ENCODE results near the gene LMO7. TPM values are rescaled to one million over a fixed set of nuclear protein-coding genes. Genes with fewer than 3 reads are reported as not detected.

LMO7 gene
- total RNA-seq (105 and 125 TPM in 2 replicates), polyA plus RNA-seq (47.2 and 58.1 TPM in 2 replicates)

DNA sequence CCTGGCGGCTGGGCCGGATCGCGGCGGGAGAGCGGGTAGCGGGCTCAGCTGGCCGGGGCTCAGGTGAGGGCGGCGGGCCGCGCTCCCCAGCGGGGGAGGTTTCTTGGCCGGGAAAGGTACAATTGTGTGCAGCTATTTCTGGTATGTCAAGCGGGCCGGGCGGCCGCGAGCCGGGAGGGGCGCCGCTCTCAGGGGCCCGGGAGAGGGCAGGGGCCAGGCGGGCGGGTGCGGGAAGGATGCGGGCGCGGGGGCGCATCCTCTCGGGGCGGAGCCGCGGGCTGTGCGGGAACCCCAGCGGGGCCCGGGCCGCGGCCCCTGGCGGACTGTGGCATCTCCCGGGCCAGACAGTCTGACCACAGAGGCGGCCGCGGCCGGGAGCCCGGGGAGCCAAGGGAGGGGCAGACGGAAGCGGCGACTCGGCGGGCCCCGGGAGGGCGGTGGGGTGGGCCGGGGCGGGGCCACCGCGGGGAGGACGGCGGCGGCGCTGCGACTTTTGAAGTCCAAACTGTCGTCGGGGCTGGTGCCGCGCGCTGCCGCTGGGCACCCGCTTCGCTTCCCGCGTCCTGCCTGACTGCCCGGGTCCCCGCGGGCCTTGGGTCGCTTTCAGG is at the start of gene LMO7:
Gene LMO7, plus strand, starts transcription at position 503 of the 608 bp plus-strand sequence. CDS start 328 bp downstream, outside the sequence.
- Histone ChIP-seq H3K27ac (peak within 1 kb of the TSS; percentile 66), H3K9me3 (ENCODE audit: low read depth) (no peaks in the 10 kb centered on the region), H3K9me2 (replicated peaks; ENCODE audit: insufficient read depth) (no peaks in the 10 kb centered on the region), H4K20me1 (ENCODE audit: insufficient read depth, poor library complexity, severe bottlenecking) (no peaks in the 10 kb centered on the region), H3K27me3 (peaks cover 12% of the 10 kb centered on the region), H3K4me1 (ENCODE audit: insufficient read depth) (peaks cover 7% of the 10 kb centered on the region), H3K4me2 (peak within 1 kb of the TSS; percentile 92), H3K4me3 (peak within 1 kb of the TSS; percentile 95), H3K79me2 (peaks cover 3% of the 10 kb centered on the region), H3K36me3 (replicated peaks; ENCODE audit: insufficient read depth, low read depth) (no peaks in the 10 kb centered on the region), H2AFZ (peak within 1 kb of the TSS; percentile 92)
- WGBS (ENCODE audit: low lambda C conversion rate, missing lambda C conversion rate), result 0% methylated on average over 16 of the region's 76 CpGs
- peak; percentile 67 for DNase-seq (ENCODE audit: low spot score)
- TF ChIP-seq, protein P1, sequence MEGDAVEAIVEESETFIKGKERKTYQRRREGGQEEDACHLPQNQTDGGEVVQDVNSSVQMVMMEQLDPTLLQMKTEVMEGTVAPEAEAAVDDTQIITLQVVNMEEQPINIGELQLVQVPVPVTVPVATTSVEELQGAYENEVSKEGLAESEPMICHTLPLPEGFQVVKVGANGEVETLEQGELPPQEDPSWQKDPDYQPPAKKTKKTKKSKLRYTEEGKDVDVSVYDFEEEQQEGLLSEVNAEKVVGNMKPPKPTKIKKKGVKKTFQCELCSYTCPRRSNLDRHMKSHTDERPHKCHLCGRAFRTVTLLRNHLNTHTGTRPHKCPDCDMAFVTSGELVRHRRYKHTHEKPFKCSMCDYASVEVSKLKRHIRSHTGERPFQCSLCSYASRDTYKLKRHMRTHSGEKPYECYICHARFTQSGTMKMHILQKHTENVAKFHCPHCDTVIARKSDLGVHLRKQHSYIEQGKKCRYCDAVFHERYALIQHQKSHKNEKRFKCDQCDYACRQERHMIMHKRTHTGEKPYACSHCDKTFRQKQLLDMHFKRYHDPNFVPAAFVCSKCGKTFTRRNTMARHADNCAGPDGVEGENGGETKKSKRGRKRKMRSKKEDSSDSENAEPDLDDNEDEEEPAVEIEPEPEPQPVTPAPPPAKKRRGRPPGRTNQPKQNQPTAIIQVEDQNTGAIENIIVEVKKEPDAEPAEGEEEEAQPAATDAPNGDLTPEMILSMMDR (IDR thresholded peaks at IDR 0.05; ENCODE audit: poor library complexity), result no peak
- no peak for TF ChIP-seq EZH2 (IDR thresholded peaks at IDR 0.05; ENCODE audit: borderline replicate concordance)
- TF ChIP-seq EZH2phosphoT487 (IDR thresholded peaks at IDR 0.05; ENCODE audit: low read depth, severe bottlenecking, unreplicated experiment), result no peak

DNA sequence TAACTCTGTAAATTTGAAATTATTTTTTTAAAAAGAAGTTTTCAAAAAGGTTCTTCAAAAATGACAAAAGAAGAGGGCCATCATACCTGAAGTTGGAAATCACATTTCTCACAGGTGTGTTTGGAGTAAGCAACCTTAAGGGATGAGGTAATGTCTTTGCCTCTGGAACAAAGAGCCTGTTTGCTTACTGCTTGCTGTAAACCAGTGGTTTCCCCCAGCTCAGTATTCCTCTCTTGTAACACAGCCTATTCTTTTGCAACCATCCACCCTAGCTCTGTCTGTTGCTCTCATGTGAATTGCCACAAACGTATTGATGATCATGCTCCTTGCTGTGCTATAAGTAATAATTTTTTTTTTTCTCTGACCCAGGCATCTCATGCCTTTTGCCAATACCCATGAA is 48.5 kb upstream of the LMO7 start:
- 68% methylated on average over 1 of the region's 1 CpG for WGBS (ENCODE audit: low lambda C conversion rate, missing lambda C conversion rate)
- no peaks in the 10 kb centered on the region for H4K20me1 ChIP-seq (ENCODE audit: insufficient read depth, poor library complexity, severe bottlenecking)
- H3K9me3 ChIP-seq (ENCODE audit: low read depth), result peaks cover 6% of the 10 kb centered on the region
- H2AFZ ChIP-seq, result no peak overlapping the region
- no peak overlapping the region for H3K27ac ChIP-seq
- no peaks in the 10 kb centered on the region for H3K4me1 ChIP-seq (ENCODE audit: insufficient read depth)
- no peak overlapping the region for H3K4me3 ChIP-seq
- peak; percentile 21 for DNase-seq (ENCODE audit: low spot score)
- no peak overlapping the region for H3K4me2 ChIP-seq
- H3K9me2 ChIP-seq (replicated peaks; ENCODE audit: insufficient read depth), result no peaks in the 10 kb centered on the region
- no peaks in the 10 kb centered on the region for H3K36me3 ChIP-seq (replicated peaks; ENCODE audit: insufficient read depth, low read depth)
- no peaks in the 10 kb centered on the region for H3K27me3 ChIP-seq
- TF ChIP-seq, protein P1 (IDR thresholded peaks at IDR 0.05; ENCODE audit: poor library complexity), result no peak
- TF ChIP-seq EZH2phosphoT487 (IDR thresholded peaks at IDR 0.05; ENCODE audit: low read depth, severe bottlenecking, unreplicated experiment), result no peak
- no peak for TF ChIP-seq EZH2 (IDR thresholded peaks at IDR 0.05; ENCODE audit: borderline replicate concordance)
- H3K79me2 ChIP-seq, result no peaks in the 10 kb centered on the region

DNA sequence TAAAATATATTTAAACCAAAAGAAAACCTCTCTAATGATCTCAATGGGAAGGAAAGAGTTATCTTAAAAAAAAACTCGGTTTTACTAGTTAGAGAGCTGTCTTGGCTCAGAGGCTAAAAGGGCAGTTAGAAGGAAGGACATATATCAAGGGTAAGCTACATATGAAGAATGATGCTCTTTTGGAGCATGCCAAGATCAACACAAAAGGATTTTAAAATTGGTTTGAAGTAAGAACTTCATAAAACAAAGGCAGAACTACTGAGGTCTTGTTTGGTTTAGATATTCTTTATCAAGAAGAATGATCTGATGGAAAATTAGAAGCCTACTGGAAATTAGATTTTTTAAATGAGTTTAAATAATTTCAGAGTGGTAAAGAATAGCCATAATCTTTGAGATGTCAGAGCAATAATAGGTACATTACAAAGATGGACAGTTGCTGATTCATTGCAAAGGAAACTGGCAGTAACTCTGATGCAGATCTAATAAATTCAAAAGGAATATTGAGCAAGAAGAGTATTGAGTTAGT is 39.4 kb upstream of the LMO7 start:
- TF ChIP-seq EZH2 (IDR thresholded peaks at IDR 0.05; ENCODE audit: borderline replicate concordance), result no peak
- TF ChIP-seq, protein P1 (IDR thresholded peaks at IDR 0.05; ENCODE audit: poor library complexity), result no peak
- no peaks in the 10 kb centered on the region for H4K20me1 ChIP-seq (ENCODE audit: insufficient read depth, poor library complexity, severe bottlenecking)
- H3K9me3 ChIP-seq (ENCODE audit: low read depth), result no peaks in the 10 kb centered on the region
- H3K9me2 ChIP-seq (replicated peaks; ENCODE audit: insufficient read depth), result no peaks in the 10 kb centered on the region
- H3K36me3 ChIP-seq (replicated peaks; ENCODE audit: insufficient read depth, low read depth), result no peaks in the 10 kb centered on the region
- no peaks in the 10 kb centered on the region for H3K79me2 ChIP-seq
- H3K27ac ChIP-seq, result no peak overlapping the region
- 88% methylated on average over 1 of the region's 1 CpG for WGBS (ENCODE audit: low lambda C conversion rate, missing lambda C conversion rate)
- no peaks in the 10 kb centered on the region for H3K4me1 ChIP-seq (ENCODE audit: insufficient read depth)
- H3K27me3 ChIP-seq, result no peaks in the 10 kb centered on the region
- no peak overlapping the region for H2AFZ ChIP-seq
- DNase-seq (ENCODE audit: low spot score), result no peak
- H3K4me3 ChIP-seq, result no peak overlapping the region
- no peak overlapping the region for H3K4me2 ChIP-seq
